ENCODE measurements around the gene MMADHC. TPM values are rescaled to one million over a fixed set of nuclear protein-coding genes. Genes with fewer than 3 reads are reported as not detected.

Gene MMADHC
- total RNA-seq, 1 donor from 2014 or later, result 82.5 TPM

DNA sequence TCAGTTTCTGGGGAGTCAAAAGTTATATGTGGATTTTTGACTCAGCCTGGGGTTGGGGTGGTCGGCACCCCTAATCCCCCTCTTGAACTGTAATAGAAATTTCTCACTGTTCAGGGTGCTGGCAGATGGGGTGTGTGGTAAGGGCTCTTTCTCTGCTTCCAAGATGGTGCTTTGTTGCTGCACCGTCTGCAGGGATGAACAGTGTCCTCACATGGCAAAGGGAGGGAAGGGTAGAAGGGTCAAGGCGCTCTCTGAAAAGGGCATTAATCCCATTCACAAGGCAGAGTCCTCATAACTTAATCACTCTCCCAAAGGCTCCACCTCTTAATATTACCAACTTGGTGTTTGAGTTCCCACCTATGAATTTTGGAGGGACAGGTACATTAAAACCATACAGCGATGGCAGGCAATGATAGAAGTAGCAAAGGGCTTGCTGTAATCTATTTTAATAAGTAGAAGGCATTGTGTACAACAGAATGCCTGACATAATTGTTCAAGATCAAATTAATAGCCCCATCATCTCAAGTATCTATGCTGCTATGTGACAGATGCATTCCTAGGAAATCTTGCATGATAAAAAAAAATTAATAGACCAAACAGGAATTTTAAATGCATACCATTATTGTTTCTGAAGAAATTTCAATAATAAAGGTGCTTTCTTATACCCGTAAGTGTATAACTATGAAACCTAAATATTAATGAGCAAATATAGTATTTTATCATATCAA lies 28.1 kb downstream of the MMADHC start:
- DNase-seq (ENCODE audit: low spot score), result no peak

- no peak for DNase-seq (ENCODE audit: low spot score)
Measured at GRCh38 chr2:149556452-149556851, 31.1 kb downstream of the MMADHC start.

DNA sequence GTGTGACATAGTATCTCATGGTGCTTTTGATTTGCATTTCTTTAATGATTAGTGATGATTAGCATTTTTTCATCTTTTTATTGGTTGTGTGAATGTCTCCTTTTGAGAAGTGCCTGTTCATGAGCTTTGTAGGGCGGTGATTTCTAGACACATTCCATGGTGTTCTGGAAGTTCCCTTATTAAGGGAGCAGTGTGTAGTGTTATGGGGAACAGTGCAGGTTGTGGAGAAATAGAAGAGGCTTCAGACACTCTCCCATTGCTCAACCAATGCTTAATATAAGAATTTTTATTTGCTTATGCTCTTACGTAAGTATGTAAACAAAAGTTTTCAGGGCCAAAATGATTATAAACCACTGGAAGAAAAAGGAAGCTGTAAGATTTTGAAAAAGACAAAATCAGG lies 34.7 kb downstream of the MMADHC start:
- no peak for DNase-seq (ENCODE audit: low spot score)

GRCh38 chr2:149552226-149552625 lies 35.3 kb downstream of the MMADHC start:
- no peak for DNase-seq (ENCODE audit: low spot score)

DNA sequence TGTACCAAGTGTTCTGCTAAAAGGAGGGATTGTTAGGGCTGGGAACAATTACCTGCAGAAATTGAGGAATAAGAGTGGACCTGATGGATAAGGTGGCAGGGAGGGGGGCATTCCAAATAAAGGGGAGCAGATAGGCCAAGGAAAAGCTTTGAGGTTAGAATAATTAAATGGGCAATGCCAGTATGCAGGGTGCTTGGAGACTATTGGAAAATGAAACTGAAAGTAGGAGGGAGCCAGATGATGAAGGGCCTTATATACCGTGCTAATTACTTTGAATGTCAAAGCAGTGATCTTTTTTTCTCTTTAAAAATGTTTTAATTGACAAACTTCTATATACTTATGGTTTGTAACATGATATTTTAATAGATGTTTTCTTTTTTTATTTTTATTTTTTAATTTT lies 42.9 kb downstream of the MMADHC start:
- DNase-seq (ENCODE audit: low spot score), result no peak

GRCh38 chr2:149543845-149544244 lies 43.7 kb downstream of the MMADHC start:
- DNase-seq (ENCODE audit: low spot score), result no peak

GRCh38 chr2:149540138-149540537 lies 47.4 kb downstream of the MMADHC start:
- no peak for DNase-seq (ENCODE audit: low spot score)

- DNase-seq (ENCODE audit: low spot score), result no peak
Measured at GRCh38 chr2:149538138-149538833, 49.3 kb downstream of the MMADHC start.

GRCh38 chr2:149537092-149537726 lies 50.4 kb downstream of the MMADHC start:
- DNase-seq (ENCODE audit: low spot score), result no peak

DNA sequence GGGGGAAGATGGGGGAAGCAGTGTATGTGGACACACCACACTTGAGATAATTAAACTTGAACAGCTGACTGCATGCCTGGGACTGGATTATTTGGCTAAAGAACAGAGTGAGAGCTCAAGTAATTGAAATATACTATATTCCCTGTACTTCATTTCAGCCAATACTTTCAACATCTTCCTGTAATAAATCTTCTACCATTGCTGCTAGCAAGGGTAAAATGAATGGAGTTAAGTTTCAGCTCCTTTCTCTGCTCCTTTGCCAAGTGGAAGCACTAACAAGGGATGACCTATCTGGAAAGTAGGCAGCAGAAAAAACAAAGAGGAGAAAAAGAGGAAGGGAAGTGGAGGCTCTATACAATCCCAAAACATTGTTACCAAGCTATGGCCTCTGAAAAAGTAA lies 50.9 kb downstream of the MMADHC start:
- DNase-seq (ENCODE audit: low spot score), result no peak

- DNase-seq (ENCODE audit: low spot score), result no peak
Measured at GRCh38 chr2:149534674-149535073, 52.9 kb downstream of the MMADHC start.

DNA sequence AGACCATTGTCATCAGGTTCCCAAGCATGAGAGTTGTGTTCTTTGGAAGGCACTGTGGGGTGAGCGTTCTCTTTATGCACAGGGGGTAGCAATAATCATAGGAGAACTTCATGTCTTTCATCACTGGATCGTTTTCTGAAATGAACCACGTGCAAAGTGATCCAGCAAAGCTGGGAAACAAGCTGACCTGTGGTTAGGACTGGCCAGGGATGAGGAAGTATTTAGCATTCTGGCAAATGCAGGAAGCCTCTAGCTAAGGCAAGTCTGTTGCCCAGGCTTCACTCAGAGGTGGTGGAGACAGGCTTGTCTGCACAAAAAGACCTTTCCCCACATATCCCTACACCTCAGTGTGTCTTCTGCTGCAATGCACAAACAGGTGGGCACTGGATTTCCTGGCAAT lies 58.6 kb downstream of the MMADHC start:
- DNase-seq (ENCODE audit: low spot score), result no peak

- no peak for DNase-seq (ENCODE audit: low spot score)
Measured at GRCh38 chr2:149527998-149528755, 59.4 kb downstream of the MMADHC start.

DNA sequence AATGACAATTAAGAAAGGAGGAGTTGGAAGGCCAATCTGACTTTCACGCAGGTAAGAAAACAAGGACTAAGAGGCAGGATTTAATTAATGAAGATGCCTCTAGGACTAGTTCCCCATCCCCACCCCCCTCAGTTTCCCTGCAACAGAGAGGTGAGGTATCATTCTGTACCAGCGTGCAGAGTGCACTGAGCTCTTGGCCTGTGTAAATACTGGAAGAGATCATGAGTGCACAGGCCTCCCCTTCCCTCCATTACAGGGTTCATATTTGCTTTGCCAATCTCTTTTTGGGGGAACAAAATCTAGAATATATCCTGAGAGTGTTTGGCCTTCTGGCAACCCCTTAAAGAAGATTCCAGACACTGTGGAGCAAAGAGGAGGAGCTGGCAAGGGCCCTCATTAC lies 60.9 kb downstream of the MMADHC start:
- no peak for DNase-seq (ENCODE audit: low spot score)

DNA sequence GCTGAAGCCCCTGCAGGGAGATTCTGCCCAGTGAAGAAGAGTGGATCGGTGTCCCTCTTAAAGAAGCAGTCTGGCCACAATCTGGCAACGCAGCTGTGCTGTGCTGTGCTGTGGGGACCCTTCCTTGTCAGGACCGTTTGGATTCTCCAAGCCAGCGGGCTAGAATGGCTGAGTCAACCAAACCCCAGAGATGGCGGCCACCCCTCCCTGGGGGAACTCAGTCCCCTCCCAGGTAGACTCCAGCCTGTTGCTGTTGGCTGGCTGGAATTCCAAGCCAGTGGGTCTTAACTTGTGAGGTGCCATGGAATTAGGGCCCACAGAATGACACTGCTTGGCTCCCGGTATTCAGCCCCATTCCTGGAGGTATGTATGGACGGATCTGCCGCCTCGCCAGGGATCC lies 62.3 kb downstream of the MMADHC start:
- DNase-seq (ENCODE audit: low spot score), result no peak
